ENCODE data around the gene CILP2.

CILP2 gene

GRCh38 chr19:19571071-19571786 is 33.2 kb downstream of the CILP2 start:
- DNase-seq = no peak

- no peak for DNase-seq
Measured at GRCh38 chr19:19575411-19575810, 37.3 kb downstream of the CILP2 start.

- DNase-seq = no peak
Measured at GRCh38 chr19:19578252-19578651, 40.2 kb downstream of the CILP2 start.

GRCh38 chr19:19579533-19580361 is 41.7 kb downstream of the CILP2 start:
- no peak for DNase-seq

GRCh38 chr19:19580418-19580817 is 42.4 kb downstream of the CILP2 start:
- DNase-seq = no peak

- no peak for DNase-seq
Measured at GRCh38 chr19:19581391-19581790, 43.3 kb downstream of the CILP2 start.

- no peak for DNase-seq
Measured at GRCh38 chr19:19582471-19582870, 44.4 kb downstream of the CILP2 start.

GRCh38 chr19:19584356-19584755 is 46.3 kb downstream of the CILP2 start:
- no peak for DNase-seq

GRCh38 chr19:19587771-19588170 is 49.7 kb downstream of the CILP2 start:
- no peak for DNase-seq

GRCh38 chr19:19588546-19588945 is 50.5 kb downstream of the CILP2 start:
- DNase-seq = no peak

- DNase-seq = peak; percentile 75
Measured at GRCh38 chr19:19591133-19591825, 53.2 kb downstream of the CILP2 start.

GRCh38 chr19:19592690-19593089 is 54.6 kb downstream of the CILP2 start:
- no peak for DNase-seq

GRCh38 chr19:19594381-19594780 is 56.3 kb downstream of the CILP2 start:
- no peak for DNase-seq

- DNase-seq = no peak
Measured at GRCh38 chr19:19595171-19595701, 57.2 kb downstream of the CILP2 start.
